NCI-H146 treated with DMSO at 0.1 percent for 48 hours (cell line): Measurements from ENCODE around the gene ZNF469.
"Not testable (repeated sequence)": the region's sequence is repeated elsewhere in the genome, so short reads cannot be mapped to it uniquely, and the experiment has no call there.

ENCODE experiments used
- DNase-seq: peaks from one replicate; lab custom pipeline; 2025; ENCODE audit not compliant: unreplicated experiment; lab: John Stamatoyannopoulos, UW

The ZNF469 gene

GRCh38 chr16:88356727-88357199 is 26.0 kb upstream of the ZNF469 start:
- no peak for DNase-seq

- no peak for DNase-seq
Measured at GRCh38 chr16:88357317-88358022, 25.3 kb upstream of the ZNF469 start.

DNA sequence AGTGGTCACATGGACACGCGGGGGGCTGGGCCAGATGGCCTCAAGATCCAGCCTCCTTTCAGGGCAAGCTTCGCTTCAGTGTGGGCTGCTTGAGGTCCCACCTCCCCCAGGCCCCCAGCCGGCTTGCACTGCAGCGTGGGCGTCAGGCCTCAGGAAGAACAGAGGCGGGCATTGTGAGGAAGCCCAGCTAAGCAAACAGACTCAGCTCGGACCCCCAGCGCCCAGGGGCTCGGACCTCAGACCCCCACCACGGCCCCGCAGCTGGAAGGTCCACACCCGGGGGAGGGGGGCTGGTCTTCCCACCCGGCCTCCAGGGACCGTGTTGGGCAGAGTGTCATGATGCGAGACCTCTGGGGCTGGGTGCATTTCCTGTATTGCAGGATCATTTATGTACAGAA is 24.7 kb upstream of the ZNF469 start:
- no peak for DNase-seq

DNA sequence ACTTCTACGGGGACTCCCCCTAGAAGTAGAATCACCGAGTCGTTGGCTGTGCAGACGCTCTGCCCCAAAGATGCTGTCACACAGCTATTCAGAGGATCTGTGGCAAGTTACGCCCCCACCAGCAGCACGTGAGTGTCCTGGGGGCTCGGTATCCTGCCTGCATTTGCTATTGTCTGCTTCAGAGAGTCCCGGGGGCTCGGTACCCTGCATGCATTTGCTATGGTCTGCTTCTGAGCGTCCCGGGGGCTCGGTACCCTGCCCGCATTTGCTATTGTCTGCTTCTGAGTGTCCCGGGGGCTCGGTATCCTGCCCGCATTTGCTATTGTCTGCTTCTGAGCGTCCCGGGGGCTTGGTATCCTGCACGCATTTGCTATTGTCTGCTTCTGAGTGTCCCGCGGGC is 23.8 kb upstream of the ZNF469 start:
- no peak for DNase-seq

DNA sequence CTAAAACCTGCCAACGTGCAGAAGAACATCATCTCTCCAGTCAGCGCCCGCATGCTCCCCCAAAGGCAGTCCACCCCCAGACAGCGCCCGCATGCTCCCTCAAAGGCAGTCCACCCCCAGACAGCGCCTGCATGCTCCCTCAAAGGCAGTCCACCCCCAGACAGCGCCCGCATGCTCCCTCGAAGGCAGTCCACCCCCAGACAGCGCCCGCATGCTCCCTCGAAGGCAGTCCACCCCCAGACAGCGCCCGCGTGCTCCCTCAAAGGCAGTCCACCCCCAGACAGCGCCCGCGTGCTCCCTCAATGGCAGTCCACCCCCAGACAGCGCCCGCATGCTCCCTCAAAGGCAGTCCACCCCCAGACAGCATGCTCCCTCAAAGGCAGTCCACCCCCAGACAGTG is 22.4 kb upstream of the ZNF469 start:
- DNase-seq, result not testable (repeated sequence)

- no peak for DNase-seq
Measured at GRCh38 chr16:88360999-88361398, 21.8 kb upstream of the ZNF469 start.

DNA sequence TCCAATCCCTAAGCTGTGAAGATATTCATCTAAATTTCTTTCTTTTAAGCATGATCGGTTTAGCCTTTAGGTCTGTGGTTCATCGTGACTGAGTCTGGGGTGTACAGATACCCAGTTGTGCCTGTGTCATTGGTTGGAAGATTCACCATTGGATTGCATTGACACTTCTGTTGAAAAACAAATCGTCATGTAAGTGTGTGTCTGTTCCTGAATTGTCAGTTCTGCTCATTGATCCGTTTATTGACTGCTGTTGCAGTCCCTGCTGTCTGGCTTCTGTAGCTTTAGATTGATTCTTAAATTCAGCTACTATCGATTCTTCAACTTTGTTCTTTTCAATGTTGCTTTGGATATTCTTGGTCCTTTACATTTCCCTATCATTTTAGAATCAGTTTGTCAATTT is 21.0 kb upstream of the ZNF469 start:
- no peak for DNase-seq

DNA sequence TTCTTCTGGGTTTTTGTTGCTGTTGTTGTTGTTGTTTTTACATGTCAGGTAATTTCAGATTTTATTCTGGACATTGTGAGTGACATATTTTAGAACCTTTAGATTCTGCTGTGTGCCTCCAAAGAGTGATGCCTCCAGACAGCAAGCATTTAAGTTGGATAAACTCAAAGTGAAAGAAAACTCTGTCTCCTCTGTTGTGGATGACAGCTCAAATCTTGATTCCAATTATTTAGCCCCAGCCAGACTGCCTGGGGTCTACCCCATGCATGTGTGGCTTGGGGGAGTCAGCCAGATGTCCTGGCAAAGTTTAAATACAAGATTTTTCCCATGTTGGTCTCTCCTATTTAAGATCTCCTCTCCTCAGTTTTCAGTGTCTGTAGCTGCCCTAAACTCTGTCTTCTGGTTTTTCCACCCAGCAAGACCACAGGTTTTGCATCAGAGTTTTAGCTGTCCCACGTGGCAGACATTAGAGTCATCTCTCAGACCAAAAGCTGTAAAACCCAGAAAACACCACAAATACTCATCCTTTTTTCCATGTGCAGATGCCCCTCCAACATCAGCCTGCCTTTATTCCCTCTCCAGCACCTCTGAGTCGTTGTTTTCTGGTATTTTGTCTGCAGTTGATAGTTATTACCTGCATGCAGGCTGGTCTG is 19.4 kb upstream of the ZNF469 start:
- no peak for DNase-seq

DNA sequence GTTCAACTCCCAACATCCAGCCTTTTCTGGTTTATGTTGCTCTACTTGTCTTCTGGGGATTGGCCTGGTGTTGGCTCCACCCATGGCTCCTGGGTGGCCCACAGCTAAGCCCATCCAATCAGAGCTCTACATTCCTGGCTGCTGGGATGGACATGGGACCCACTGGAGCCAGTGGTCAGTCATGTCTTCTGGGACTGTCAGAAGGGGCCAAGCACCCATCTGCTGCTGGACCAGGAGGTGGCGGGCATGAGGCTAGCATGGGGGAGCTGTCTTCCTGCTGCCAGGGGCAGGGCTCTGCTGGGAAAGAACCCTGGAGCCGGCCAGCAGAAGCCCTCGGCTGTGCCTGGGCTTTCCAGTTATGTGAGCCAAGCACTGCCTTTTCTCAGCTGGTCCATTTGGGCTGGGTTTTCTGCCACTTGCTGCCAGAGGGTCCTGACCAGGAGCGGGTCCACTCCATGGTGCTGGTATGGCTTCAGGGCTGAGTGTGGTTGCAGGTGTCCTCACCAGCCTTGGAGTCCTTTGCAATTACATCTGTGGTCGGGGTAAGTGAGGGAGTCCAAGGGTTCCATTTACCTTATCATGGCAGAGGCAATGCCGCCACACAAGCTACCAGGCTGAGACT is 17.4 kb upstream of the ZNF469 start:
- DNase-seq, result no peak

DNA sequence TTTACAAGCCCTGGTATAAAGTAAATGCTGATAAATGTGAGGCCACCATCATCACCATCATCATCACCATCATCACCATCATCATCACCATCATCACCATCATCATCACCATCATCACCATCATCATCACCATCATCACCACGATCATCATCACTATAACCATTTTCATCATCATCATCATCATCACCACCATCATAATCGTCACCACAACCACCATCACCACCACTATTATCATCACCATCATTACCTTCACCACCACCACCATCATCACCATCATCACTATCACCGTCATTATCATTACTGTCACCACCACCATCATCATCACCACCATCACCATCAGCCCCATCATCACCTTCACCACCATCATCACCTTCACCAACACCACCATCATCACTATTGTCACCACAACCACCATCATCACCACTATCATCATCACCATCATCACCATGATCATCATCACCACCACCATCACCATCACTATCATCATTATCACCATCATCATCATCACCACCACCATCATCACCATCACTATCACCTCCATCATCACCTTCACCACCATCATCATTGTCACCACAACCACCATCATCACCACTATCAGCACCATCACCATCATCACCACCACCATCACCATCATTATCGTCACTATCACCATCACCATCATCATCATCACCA is 16.6 kb upstream of the ZNF469 start:
- no peak for DNase-seq

DNA sequence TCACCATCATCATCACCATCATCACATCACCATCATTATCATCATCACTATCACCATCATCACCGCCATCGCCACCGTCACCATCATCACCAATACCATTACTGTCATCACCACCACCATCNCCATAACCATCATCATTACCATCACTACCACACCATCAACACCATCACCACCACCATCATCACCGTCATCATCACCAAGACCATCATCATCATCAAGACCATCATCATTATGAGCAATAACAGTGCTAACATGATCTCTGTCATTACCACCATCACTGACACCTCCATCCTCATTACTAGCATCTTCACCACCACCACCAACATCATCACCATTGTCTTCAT is 16.1 kb upstream of the ZNF469 start:
- no peak for DNase-seq

GRCh38 chr16:88367560-88367959 is 15.2 kb upstream of the ZNF469 start:
- no peak for DNase-seq

GRCh38 chr16:88368036-88368435 is 14.7 kb upstream of the ZNF469 start:
- DNase-seq, result no peak

- no peak for DNase-seq
Measured at GRCh38 chr16:88368994-88369393, 13.8 kb upstream of the ZNF469 start.

GRCh38 chr16:88369447-88370008 is 13.2 kb upstream of the ZNF469 start:
- no peak for DNase-seq

DNA sequence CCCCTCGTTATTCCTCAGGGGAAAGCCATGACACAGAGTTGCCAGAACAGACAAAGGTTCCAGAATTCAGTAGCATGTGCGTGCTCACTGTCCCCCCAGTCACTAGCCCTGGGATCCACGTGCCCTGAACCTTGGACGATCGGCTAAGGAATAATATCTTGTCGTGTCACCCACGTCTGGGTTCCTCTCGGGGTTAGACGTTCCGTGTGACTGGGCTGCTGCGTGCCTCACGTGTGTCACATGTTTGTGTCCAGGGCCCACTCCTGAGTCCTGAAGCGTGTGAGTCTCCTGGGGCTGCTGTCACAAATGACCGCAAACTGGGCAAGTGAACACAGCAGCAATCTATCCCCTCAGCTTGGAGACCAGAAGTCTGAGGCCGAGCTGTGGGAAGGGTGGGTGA is 12.4 kb upstream of the ZNF469 start:
- no peak for DNase-seq

DNA sequence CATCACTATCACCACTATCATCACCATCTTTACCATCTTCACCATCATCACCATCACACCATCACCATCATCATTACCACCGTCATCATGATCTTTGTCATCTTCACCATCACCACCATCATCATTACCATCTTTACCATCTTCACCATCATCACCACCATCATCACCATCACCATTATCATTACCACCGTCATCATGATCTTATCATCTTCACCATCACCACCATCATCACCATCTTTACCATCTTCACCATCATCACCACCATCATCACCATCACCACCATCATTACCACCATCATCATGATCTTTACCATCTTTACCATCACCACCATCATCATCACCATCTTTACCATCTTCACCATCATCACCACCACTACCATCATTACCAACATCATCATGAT is 10.2 kb upstream of the ZNF469 start:
- no peak for DNase-seq

- DNase-seq, result no peak
Measured at GRCh38 chr16:88373211-88373610, 9.5 kb upstream of the ZNF469 start.

DNA sequence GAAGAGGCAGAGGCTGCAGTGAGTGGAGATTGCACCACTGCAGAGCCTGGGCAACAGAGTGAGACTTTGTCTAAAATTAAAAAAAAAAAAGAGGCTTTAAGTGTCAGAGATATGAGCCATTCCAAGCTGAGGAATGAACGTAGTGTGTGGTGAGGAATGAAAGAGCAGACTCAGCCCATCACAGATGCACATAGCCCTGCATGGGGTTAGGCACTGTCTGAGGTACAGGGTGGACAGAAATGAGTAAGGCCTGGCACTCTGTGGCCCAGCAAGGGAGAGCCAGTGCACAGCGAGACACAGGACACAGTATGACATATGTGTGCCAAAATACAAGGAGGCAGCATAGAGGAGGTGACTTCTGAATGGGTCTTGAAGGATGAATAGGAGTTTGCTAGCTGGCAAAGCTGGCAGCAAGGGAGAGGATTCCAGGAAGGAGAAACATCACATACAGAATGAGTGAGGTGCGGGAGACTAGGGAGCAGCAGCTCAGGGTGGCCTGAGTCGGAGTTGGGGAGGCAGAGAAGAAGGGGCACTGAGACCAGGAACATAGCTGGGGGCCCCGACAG is 8.7 kb upstream of the ZNF469 start:
- DNase-seq, result no peak

- DNase-seq, result no peak
Measured at GRCh38 chr16:88374736-88375135, 8.0 kb upstream of the ZNF469 start.

GRCh38 chr16:88375236-88375975 is 7.4 kb upstream of the ZNF469 start:
- no peak for DNase-seq
